Stimulated activated naive CD8-positive, alpha-beta T cell treated with anti-CD3 and anti-CD28 coated beads, Interleukin-15, amount 100 ng/mL, for 72 hours (primary cell): ENCODE results near the gene HABP4.
"Not testable (repeated sequence)": the region's sequence is repeated elsewhere in the genome, so short reads cannot be mapped to it uniquely, and the experiment has no call there.

ENCODE experiments used
- ATAC-seq: fragments of 150-1000 bp; cut with Tn5 transposase; 2 replicates; pipeline ENCODE4 v1.10.0; 2021; ENCODE audit warnings: mild to moderate bottlenecking, moderate library complexity
- DNase-seq, 2 donors: peaks; one replicate each; pipeline ENCODE4 v3.0.0; 2021 to 2022
- H3K27ac Mint-ChIP-seq, 2 donors: one replicate each; pipeline ENCODE4 v1.8.0; 2022; ENCODE audit warnings: mild to moderate bottlenecking in 2 of 2, mixed read lengths in 2 of 2, moderate library complexity in 2 of 2
- H3K27me3 Mint-ChIP-seq: one replicate; pipeline ENCODE4 v1.8.0; 2022; ENCODE audit warnings: mixed read lengths
- H3K4me1 Mint-ChIP-seq: one replicate; pipeline ENCODE4 v1.8.0; 2022; ENCODE audit warnings: mild to moderate bottlenecking, mixed read lengths
- H3K4me3 Mint-ChIP-seq, 2 donors: one replicate each; pipeline ENCODE4 v1.8.0; 2022; ENCODE audit warnings: mild to moderate bottlenecking in 2 of 2, mixed read lengths in 2 of 2, moderate library complexity in 1 of 2
- H3K9me3 Mint-ChIP-seq, 2 donors: one replicate each; pipeline ENCODE4 v1.8.0; 2022; ENCODE audit warnings: mixed read lengths in 2 of 2

The HABP4 gene

GRCh38 chr9:96496368-96497116 lies 46.6 kb downstream of the HABP4 start:
- ATAC-seq (peak; percentile 56), DNase-seq (no peak)
- H3K9me3 Mint-ChIP-seq: no peaks in the 10 kb centered on the region
- H3K27me3 Mint-ChIP-seq: peaks cover 7% of the 10 kb centered on the region
- H3K4me3 Mint-ChIP-seq: no peak overlapping the region
- no peak overlapping the region for H3K27ac Mint-ChIP-seq
- peaks cover 5% of the 10 kb centered on the region for H3K4me1 Mint-ChIP-seq

- DNase-seq: no peak
- Mint-ChIP-seq H3K9me3 (no peaks in the 10 kb centered on the region), H3K27me3 (peaks cover 7% of the 10 kb centered on the region), H3K4me3 (no peak overlapping the region), H3K4me1 (no peaks in the 10 kb centered on the region), H3K27ac (peak overlapping the region in 1 of 2 donors; percentile 54)
- ATAC-seq: no peak
Observed at GRCh38 chr9:96497117-96497399, 47.1 kb downstream of the HABP4 start.

GRCh38 chr9:96498796-96499195 lies 48.8 kb downstream of the HABP4 start:
- Mint-ChIP-seq H3K27ac (peak overlapping the region in 1 of 2 donors; percentile 46), H3K4me3 (no peak overlapping the region), H3K9me3 (no peaks in the 10 kb centered on the region), H3K4me1 (no peaks in the 10 kb centered on the region), H3K27me3 (peaks cover 7% of the 10 kb centered on the region)
- DNase-seq (no peak), ATAC-seq (no peak)

DNA sequence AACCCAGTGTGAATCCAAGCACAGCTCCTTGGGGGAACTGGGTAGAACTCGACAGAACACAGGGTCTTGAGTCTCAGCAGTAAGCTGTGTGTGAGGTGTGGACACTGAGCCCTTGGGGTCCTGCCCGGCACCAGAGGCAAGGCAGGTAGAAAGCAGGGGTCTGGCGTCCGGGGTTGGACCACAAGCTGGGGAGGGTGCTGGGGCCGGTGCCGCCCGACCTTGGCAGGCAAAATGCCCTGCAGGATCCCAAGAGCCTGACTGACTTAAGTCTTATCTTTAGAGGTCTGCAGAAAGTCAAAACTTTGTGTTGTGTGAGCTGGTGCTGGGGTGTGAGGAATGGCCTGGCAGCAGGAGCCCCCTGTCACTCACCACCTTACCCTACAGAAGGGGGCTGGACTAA lies 49.3 kb downstream of the HABP4 start:
- H3K27ac Mint-ChIP-seq: no peak overlapping the region
- H3K9me3 Mint-ChIP-seq: no peaks in the 10 kb centered on the region

DNA sequence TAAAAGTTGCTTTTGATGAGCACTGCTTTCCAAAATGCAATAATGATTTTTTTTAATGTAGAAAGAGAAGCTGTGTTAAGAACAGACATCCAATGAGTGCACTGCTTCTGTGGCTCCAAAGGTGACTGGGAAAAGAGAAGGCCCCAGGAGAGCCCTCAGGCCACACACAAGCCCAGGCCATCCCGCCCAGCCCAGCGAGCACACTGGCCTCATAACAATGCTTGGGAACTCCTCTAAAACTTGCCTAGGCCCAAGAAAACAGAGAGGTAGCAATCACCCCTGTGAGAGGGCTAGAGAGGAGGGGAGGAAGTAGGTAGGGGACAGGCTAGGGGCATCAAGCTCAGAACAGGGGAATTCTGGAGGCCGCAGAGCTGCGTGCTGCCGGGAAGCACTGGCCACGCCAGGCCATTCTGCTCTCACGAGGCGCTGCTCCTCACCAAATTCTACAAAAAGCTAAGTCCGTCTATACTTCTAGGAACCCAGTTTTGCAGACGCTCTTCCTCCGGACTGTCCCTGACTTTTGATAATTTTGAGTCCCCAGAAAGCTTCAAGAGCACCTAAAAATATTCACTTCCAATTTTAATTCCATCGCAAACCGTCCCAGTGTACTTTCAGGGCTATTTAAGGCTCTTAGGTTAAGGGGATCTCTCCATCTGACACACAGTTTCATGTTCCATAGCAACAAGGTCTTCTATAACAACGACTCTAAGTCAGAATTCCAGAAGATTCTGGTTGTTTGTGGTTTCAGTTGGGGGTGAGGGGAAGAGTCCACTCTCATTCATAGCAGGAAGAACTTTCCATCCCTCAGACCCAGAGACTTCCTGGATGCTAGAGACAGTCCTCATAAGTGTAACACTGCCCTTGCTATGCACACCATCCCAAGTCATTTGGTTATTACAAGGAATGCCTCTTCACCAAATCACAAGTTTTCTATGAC lies 51.0 kb downstream of the HABP4 start:
- peaks cover 7% of the 10 kb centered on the region for H3K27me3 Mint-ChIP-seq
- H3K4me1 Mint-ChIP-seq: peaks cover 4% of the 10 kb centered on the region
- no peaks in the 10 kb centered on the region for H3K9me3 Mint-ChIP-seq
- DNase-seq: no peak
- ATAC-seq: no peak
- H3K27ac Mint-ChIP-seq: no peak overlapping the region
- no peak overlapping the region for H3K4me3 Mint-ChIP-seq

More for the DNA sequence above, 49.3 kb downstream of the HABP4 start:
- Mint-ChIP-seq H3K4me1 (peaks cover 2% of the 10 kb centered on the region), H3K27me3 (peaks cover 7% of the 10 kb centered on the region), H3K4me3 (no peak overlapping the region)
- DNase-seq: no peak
- ATAC-seq: no peak

- Mint-ChIP-seq H3K27ac (peak overlapping the region in 1 of 2 donors; percentile 89), H3K9me3 (no peaks in the 10 kb centered on the region), H3K27me3 (peaks cover 7% of the 10 kb centered on the region), H3K4me1 (peaks cover 4% of the 10 kb centered on the region), H3K4me3 (no peak overlapping the region)
- DNase-seq (no peak), ATAC-seq (no peak)
Observed at GRCh38 chr9:96501633-96502538, 51.9 kb downstream of the HABP4 start.

- no peak for DNase-seq
- no peak for ATAC-seq
- peaks cover 4% of the 10 kb centered on the region for H3K4me1 Mint-ChIP-seq
- H3K9me3 Mint-ChIP-seq: no peaks in the 10 kb centered on the region
- H3K27me3 Mint-ChIP-seq: peaks cover 7% of the 10 kb centered on the region
- no peak overlapping the region for H3K4me3 Mint-ChIP-seq
- peak overlapping the region in 1 of 2 donors; percentile 89 for H3K27ac Mint-ChIP-seq
Observed at GRCh38 chr9:96502539-96503373, 52.8 kb downstream of the HABP4 start.

DNA sequence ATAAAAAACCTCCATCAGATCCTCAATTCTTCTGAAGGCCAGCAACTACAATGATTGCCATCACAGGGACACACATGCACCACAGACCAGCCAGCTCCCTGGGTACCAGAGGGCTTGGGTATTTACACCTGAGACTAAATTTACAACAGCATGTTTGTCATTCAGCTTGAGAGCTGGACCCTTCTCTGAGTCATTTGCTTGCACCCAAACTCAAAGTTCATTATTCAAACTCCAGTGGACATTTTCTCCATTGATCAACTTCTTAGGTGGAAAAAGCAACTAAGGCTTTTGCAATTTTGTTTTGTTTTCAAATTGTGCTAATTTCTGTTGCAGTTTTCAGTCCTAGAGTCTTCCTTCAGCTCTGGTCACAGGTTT lies 53.4 kb downstream of the HABP4 start:
- H3K4me1 Mint-ChIP-seq, H3K9me3 Mint-ChIP-seq, H3K4me3 Mint-ChIP-seq, H3K27ac Mint-ChIP-seq, ATAC-seq, DNase-seq, H3K27me3 Mint-ChIP-seq: not testable (repeated sequence)

DNA sequence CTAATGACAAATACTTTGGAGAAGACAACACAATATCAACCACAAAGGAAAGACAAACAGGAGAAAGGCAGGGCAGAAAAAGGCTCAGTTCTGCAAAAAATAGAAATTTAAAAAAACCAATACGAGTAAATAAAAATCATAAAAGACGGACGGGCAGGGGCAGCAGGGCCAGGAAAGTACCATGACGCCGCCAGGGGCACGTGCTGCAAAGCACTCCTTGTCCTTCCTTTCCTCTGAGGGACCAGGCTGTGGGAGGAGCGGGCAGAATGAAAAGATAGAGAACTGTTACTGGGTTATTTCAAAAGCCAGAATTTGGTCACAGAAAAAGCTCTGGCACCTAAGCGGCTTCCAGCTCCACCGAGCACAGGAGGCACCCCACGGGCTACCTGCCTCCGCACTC lies 53.9 kb downstream of the HABP4 start:
- ATAC-seq (no peak), DNase-seq (no peak)

GRCh38 chr9:96505316-96505991 lies 55.5 kb downstream of the HABP4 start:
- Mint-ChIP-seq H3K9me3 (no peaks in the 10 kb centered on the region), H3K27me3 (no peaks in the 10 kb centered on the region), H3K27ac (no peak overlapping the region), H3K4me3 (no peak overlapping the region), H3K4me1 (peaks cover 16% of the 10 kb centered on the region)
- ATAC-seq (no peak), DNase-seq (no peak)

More for the DNA sequence above, 53.9 kb downstream of the HABP4 start:
- Mint-ChIP-seq H3K27ac (no peak overlapping the region), H3K4me3 (no peak overlapping the region), H3K9me3 (no peaks in the 10 kb centered on the region), H3K4me1 (peaks cover 4% of the 10 kb centered on the region), H3K27me3 (peaks cover 3% of the 10 kb centered on the region)

DNA sequence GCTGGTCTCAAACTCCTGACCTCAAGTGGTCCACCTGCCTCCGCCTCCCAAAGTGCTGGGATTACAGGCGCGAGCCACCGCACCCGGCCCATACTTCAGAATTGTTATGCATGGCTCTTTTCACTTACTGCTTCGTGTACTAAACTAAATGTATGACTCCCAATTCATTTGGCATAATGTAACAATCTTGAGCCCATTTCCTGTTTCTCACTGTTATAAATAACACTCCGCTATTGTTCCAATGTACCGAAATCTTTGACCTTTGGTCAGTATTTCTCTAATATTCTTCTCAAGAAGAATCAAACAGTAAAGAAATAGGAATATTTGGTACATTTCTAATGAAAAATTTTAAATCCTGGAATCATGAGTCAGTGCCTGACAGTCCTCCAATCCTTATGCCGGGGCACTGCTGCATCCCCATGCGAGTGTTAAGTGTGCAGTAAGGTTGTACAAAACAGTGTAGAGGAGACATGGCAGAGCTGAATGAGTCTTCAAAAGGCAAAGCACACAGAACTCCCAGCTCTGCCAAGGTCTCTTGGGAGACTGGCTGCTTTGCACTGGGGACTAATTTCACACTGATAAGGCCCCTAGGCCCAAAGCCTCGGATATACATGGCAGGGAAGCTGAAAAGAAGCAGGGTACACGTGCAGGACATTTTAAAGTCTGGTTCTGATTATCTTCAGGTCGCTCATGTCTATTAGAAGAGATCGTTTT lies 58.4 kb downstream of the HABP4 start:
- no peak for DNase-seq
- no peak overlapping the region for H3K4me3 Mint-ChIP-seq
- H3K27ac Mint-ChIP-seq: no peak overlapping the region
- H3K4me1 Mint-ChIP-seq: peaks cover 17% of the 10 kb centered on the region
- no peaks in the 10 kb centered on the region for H3K27me3 Mint-ChIP-seq
- H3K9me3 Mint-ChIP-seq: no peaks in the 10 kb centered on the region
- ATAC-seq: no peak

- Mint-ChIP-seq H3K4me3 (no peak overlapping the region), H3K4me1 (peaks cover 17% of the 10 kb centered on the region), H3K27me3 (no peaks in the 10 kb centered on the region), H3K27ac (no peak overlapping the region), H3K9me3 (no peaks in the 10 kb centered on the region)
- DNase-seq (no peak), ATAC-seq (no peak)
Observed at GRCh38 chr9:96509026-96509425, 59.1 kb downstream of the HABP4 start.

DNA sequence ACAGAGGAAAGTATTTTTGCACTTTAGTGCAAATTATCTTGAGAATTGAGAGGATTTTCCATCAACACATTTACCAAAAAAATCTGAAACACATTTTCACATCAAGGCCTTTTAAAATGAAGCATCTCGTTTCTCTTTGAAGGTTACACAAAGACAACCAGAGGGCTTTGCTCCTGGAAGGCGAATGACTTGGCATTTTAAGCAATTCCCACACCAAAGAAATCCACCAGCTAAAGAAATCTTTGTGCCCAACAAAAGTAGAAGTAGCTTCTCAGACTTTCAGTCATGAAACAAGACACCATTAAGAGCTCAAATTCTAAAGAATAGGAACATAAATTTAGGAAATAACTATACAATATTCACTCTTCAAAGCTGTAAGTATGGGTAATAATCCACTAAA lies 59.9 kb downstream of the HABP4 start:
- Mint-ChIP-seq H3K27me3 (no peaks in the 10 kb centered on the region), H3K9me3 (no peaks in the 10 kb centered on the region), H3K27ac (no peak overlapping the region), H3K4me3 (no peak overlapping the region), H3K4me1 (peaks cover 13% of the 10 kb centered on the region)
- ATAC-seq (no peak), DNase-seq (no peak)

GRCh38 chr9:96510258-96510657 lies 60.3 kb downstream of the HABP4 start:
- no peaks in the 10 kb centered on the region for H3K9me3 Mint-ChIP-seq
- DNase-seq (no peak), ATAC-seq (no peak)
- H3K27ac Mint-ChIP-seq: peak overlapping the region in 1 of 2 donors; percentile 27
- H3K4me3 Mint-ChIP-seq: no peak overlapping the region
- H3K27me3 Mint-ChIP-seq: no peaks in the 10 kb centered on the region
- peaks cover 13% of the 10 kb centered on the region for H3K4me1 Mint-ChIP-seq
